ENCODE measurements around the gene TRIM16.
"Not testable (repeated sequence)": the region's sequence is repeated elsewhere in the genome, so short reads cannot be mapped to it uniquely, and the experiment has no call there.

The TRIM16 gene

DNA sequence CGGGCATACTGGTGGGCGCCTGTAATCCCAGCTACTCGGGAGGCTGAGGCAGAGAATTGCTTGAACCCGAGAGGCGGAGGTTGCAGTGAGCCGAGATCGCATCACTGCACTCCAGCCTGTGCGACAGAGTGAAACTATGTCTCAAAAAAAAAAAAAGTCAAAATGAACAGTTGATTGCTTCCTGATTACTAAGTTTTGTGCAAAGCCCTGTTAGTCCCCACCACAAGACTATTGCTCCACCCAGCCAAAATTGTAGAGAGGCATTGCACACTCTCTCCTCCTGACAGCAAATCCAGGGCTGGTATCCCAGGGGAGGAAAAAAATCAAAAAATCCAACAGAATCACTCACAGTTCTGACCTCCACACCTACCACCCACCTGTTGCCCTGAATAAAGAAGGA is 91.2 kb downstream of the TRIM16 start:
- peak; percentile 9 for DNase-seq

- not testable (repeated sequence) for DNase-seq
Observed at GRCh38 chr17:15591986-15592385, 92.1 kb downstream of the TRIM16 start.

GRCh38 chr17:15590844-15591243 is 93.3 kb downstream of the TRIM16 start:
- DNase-seq = not testable (repeated sequence)

GRCh38 chr17:15589544-15590536 is 94.3 kb downstream of the TRIM16 start:
- DNase-seq = peak; percentile 11

DNA sequence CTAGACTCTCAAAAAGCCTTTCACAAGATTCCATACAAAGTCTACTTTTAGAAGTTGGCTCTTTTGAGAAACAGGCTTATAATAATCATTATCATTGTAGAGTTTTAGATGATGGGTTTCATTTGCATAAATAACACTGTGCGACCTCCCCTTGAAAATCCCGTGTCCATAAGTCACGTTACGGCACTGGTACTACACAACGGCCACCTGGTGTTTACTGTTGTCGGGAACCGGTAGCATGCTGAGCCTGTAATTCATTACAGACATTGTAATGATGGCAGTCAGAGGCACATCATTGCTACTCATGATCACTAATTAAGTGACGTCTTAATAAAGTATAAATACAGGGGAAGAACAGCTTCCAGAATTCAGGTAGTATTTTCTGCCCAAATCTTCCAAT is 96.1 kb downstream of the TRIM16 start:
- DNase-seq = not testable (repeated sequence)

DNA sequence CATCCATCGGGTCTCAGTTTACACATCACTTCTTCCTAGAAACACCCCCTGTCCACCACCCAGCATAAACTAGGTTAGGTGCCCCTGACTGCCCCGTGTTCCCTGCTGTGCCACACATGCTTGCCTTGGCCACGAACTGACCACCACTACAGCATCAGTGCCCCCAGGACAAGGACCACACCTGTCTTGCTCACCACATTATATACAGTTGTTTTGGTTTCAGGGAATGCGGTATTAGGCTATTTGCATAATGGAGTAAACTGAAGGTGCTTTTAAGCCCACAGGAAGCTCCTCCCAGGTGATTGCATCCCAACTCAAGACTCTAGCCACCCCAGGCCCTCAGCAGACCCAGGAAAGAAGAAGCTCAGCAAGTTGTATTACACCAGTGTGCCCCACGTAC is 100.8 kb downstream of the TRIM16 start:
- not testable (repeated sequence) for DNase-seq

- DNase-seq = not testable (repeated sequence)
Observed at GRCh38 chr17:15581462-15581861, 102.6 kb downstream of the TRIM16 start.
